Keratinocyte (primary cell): Measurements from ENCODE around the gene CNTNAP2. TPM values are rescaled to one million over a fixed set of nuclear protein-coding genes. Genes with fewer than 3 reads are reported as not detected.
"Not testable (repeated sequence)": the region's sequence is repeated elsewhere in the genome, so short reads cannot be mapped to it uniquely, and the experiment has no call there.

Source experiments
- DNase-seq: peaks from one replicate; pipeline ENCODE4 v3.0.0-alpha.2; 2011; ENCODE audit warnings: low read depth, missing footprints, low spot score
- FAIRE-seq: peaks from 2 replicates; lab custom pipeline; 2011; peaks lifted over from hg19 to GRCh38; lab: Jason Lieb, UNC
- H2AFZ ChIP-seq: 2 replicates; pipeline ENCODE4 v1.6.0; 2012; ENCODE audit warnings: low read length, control low read depth, inconsistent platforms; ENCODE audit not compliant: control insufficient read depth
- H3K27ac ChIP-seq: 2 replicates; pipeline ENCODE4 v1.5.1; 2011; ENCODE audit warnings: low read length; ENCODE audit not compliant: control insufficient read depth, insufficient read depth
- H3K27me3 ChIP-seq: 3 replicates; pipeline ENCODE4 v1.6.0; 2011; ENCODE audit warnings: low read length; ENCODE audit not compliant: control insufficient read depth, insufficient read depth; ENCODE audit errors: extremely low read depth
- H3K36me3 ChIP-seq, 2 experiments: 2 replicates in 1 of 2; 3 replicates in 1 of 2; pipeline ENCODE4 v1.5.1; 2011; ENCODE audit warnings: low read length in 2 of 2, mild to moderate bottlenecking in 1 of 2; ENCODE audit not compliant: control insufficient read depth in 2 of 2, insufficient read depth in 2 of 2; ENCODE audit errors: extremely low read depth in 1 of 2
- H3K4me1 ChIP-seq: 3 replicates; pipeline ENCODE4 v1.5.1; 2011; ENCODE audit warnings: low read length; ENCODE audit not compliant: control insufficient read depth, insufficient read depth; ENCODE audit errors: extremely low read depth
- H3K4me2 ChIP-seq: 3 replicates; pipeline ENCODE4 v1.6.0; 2011; ENCODE audit warnings: low read depth, low read length; ENCODE audit not compliant: control insufficient read depth, insufficient read depth; ENCODE audit errors: extremely low read depth
- H3K4me3 ChIP-seq, 3 experiments: fragments of 200-600 bp in 1 of 3; sonication (generic) in 1 of 3; 2 replicates in 2 of 3; 3 replicates in 1 of 3; pipeline ENCODE4 v1.5.1; 2011 to 2016; ENCODE audit warnings: low read length in 3 of 3, mild to moderate bottlenecking in 3 of 3, control low read depth in 2 of 3, inconsistent platforms in 1 of 3, low read depth in 1 of 3, mixed read lengths in 1 of 3, mixed run types in 1 of 3, moderate library complexity in 1 of 3; ENCODE audit not compliant: control insufficient read depth in 2 of 3, insufficient read depth in 2 of 3; ENCODE audit errors: extremely low read depth in 1 of 3
- H3K79me2 ChIP-seq: 2 replicates; pipeline ENCODE4 v1.6.0; 2012; ENCODE audit warnings: low read length; ENCODE audit not compliant: control insufficient read depth, insufficient read depth
- H3K9ac ChIP-seq: 3 replicates; pipeline ENCODE4 v1.6.0; 2011; ENCODE audit warnings: low read length; ENCODE audit not compliant: control insufficient read depth, insufficient read depth; ENCODE audit errors: extremely low read depth
- H3K9me1 ChIP-seq: 3 replicates; pipeline ENCODE4 v1.6.0; 2011; ENCODE audit warnings: low read length; ENCODE audit not compliant: control insufficient read depth, insufficient read depth; ENCODE audit errors: extremely low read depth
- H3K9me3 ChIP-seq: 2 replicates; pipeline ENCODE4 v1.5.1; 2012; ENCODE audit warnings: low read depth, low read length; ENCODE audit not compliant: control insufficient read depth
- H4K20me1 ChIP-seq: 3 replicates; pipeline ENCODE4 v1.6.0; 2011; ENCODE audit warnings: low read length; ENCODE audit not compliant: control insufficient read depth, insufficient read depth; ENCODE audit errors: extremely low read depth
- CTCF ChIP-seq, 3 experiments: IDR thresholded peaks in 1 of 3; conservative IDR thresholded peaks in 1 of 3; optimal IDR thresholded peaks in 1 of 3; 2 replicates in 2 of 3; 3 replicates in 1 of 3; pipeline versions ENCODE3 to v1.5.1; 2011; ENCODE audit warnings: low read length in 3 of 3, mild to moderate bottlenecking in 3 of 3, moderate library complexity in 2 of 3, control low read depth in 1 of 3, inconsistent platforms in 1 of 3; ENCODE audit not compliant: insufficient read depth in 2 of 3; ENCODE audit errors: extremely low read depth in 1 of 3
- EZH2 ChIP-seq: IDR thresholded peaks from one replicate; pipeline ENCODE4 v1.6.1; 2012; ENCODE audit warnings: inconsistent platforms, mild to moderate bottlenecking, low read length, moderate library complexity
- dilution Hi-C: fragments of 300-500 bp; cut with MboI; formaldehyde crosslinking; loops from one replicate; pipeline ENCODE4 v1.7.0; 2020; ENCODE audit warnings: low sequenced_read_pairs; ENCODE audit not compliant: extremely low pct_ligation_motif_present
- polyA plus RNA-seq, 5 experiments: library from polyadenylated mRNA; depleted of rRNA in 3 of 5; stranded (reverse) in 3 of 5; stranded (forward) in 1 of 5; unstranded in 1 of 5; fragments of >200 nt; gene quantifications; 1 replicate in 1 of 5; 2 replicates in 3 of 5; 3 replicates in 1 of 5; pipeline versions ENCODE4 v1.2.1 to v1.2.3, GENCODE V29; 2011 to 2012; ENCODE audit warnings: missing spikeins in 2 of 5, low read depth in 1 of 5, low replicate concordance in 1 of 5

CNTNAP2 gene
- polyA plus RNA-seq, 1 donor (not counting 4 experiments of a cell fraction or from before 2014, with no cell fraction given) = 1.4 TPM

DNA sequence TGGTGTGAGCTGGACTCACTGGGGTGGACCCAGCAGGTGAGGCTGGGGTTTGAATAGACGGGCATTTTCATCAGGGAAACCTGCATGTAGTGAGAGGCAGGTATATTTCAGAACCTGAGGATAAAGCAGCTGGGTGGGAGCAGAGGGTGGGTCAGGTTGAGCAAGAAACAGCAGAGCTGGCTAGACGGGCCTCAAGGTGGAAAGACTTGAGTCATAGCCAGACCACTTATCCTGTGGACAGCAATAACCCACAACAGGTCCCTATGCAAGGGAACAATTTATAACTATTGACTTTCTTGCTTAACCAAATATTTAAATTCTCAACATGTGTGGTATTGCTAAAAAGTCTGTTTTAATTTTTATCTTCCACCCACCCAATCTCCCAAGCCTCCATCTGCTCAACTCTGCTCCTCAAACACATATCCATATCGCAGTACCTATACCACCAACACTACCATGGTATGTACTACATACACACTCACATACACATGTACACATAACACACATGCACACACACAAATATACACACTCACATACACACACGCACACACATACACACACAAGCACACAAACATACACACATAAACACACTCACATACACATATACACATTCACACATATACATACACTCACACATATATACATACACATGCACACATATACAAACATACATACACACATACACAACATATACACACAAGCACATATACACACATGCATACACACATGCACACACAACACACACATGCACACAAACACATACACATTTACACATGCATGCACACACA is 2345.0 kb downstream of the CNTNAP2 start:
- Histone ChIP-seq H4K20me1 (no peaks in the 10 kb centered on the region), H3K27me3 (no peaks in the 10 kb centered on the region), H2AFZ (no peak overlapping the region), H3K4me2 (no peak overlapping the region), H3K9ac (no peak overlapping the region), H3K27ac (no peak overlapping the region), H3K9me3 (no peaks in the 10 kb centered on the region), H3K79me2 (no peaks in the 10 kb centered on the region), H3K4me1 (no peaks in the 10 kb centered on the region), H3K4me3 (no peak overlapping the region), H3K9me1 (no peaks in the 10 kb centered on the region), H3K36me3 (no peaks in the 10 kb centered on the region)
- TF ChIP-seq EZH2 (no peak), CTCF (optimal IDR thresholded peaks at IDR 0.05 in 1 of 3, IDR thresholded peaks at IDR 0.05 in 1 of 3, conservative IDR thresholded peaks at IDR 0.05 in 1 of 3; ENCODE audit: extremely low read depth in 1 of 3, insufficient read depth in 2 of 3, low read length in 3 of 3) (no peak)
- no peak for FAIRE-seq
- DNase-seq = no peak
- dilution Hi-C loops = no loop called here

GRCh38 chr7:148462774-148463173 is 2346.2 kb downstream of the CNTNAP2 start:
- dilution Hi-C loops, H3K4me1 ChIP-seq, H2AFZ ChIP-seq, H3K9me3 ChIP-seq, DNase-seq, H3K4me2 ChIP-seq, H3K27me3 ChIP-seq, H3K27ac ChIP-seq, FAIRE-seq, H3K79me2 ChIP-seq, H3K9me1 ChIP-seq, H3K4me3 ChIP-seq, H3K9ac ChIP-seq, H4K20me1 ChIP-seq, H3K36me3 ChIP-seq: not testable (repeated sequence)
